Ovary (tissue), 3 donors: ENCODE data around the gene IRAK1BP1.
"Not testable (repeated sequence)": the region's sequence is repeated elsewhere in the genome, so short reads cannot be mapped to it uniquely, and the experiment has no call there.

ENCODE experiments used
- CTCF ChIP-seq, 3 donors: fragments of 450-650 bp in 2 of 3; fragments of 200-600 bp in 1 of 3; IDR thresholded peaks; one replicate each; pipeline versions ENCODE4 v1.5.1 to v1.8.0; 2016 to 2022; ENCODE audit warnings: antibody characterized with exemption in 3 of 3, mild to moderate bottlenecking in 1 of 3
- POLR2A ChIP-seq: fragments of 450-650 bp; IDR thresholded peaks from one replicate; pipeline ENCODE4 v1.6.1; 2017; ENCODE audit warnings: antibody characterized with exemption, mild to moderate bottlenecking, moderate library complexity
- donor health status: DM: no; HTN: no; CAD: no.

GRCh38 chr6:78889901-78890300 is 22.6 kb downstream of the IRAK1BP1 start:
- TF ChIP-seq POLR2A; CTCF (IDR thresholded peaks at IDR 0.05): not testable (repeated sequence)
